Measurements from ENCODE around the gene PPBP. TPM values are rescaled to one million over a fixed set of nuclear protein-coding genes. Genes with fewer than 3 reads are reported as not detected.

PPBP gene
- total RNA-seq, 2 donors from 2014 or later: not detected

GRCh38 chr4:74004668-74005067 is 16.7 kb upstream of the PPBP start:
- intact Hi-C loops (cut with DNase I): no loop called here
- 47 to 48% methylated on average over 4 of the region's 4 CpGs for WGBS, 2 donors
- no peak overlapping the region for H3K4me3 ChIP-seq
- DNase-seq (no peak), ATAC-seq (no peak)
- H3K36me3 ChIP-seq (replicated peaks in 1 of 2; ENCODE audit: insufficient read depth in 1 of 2, low read depth in 2 of 2): no peaks in the 10 kb centered on the region
- H3K9me3 ChIP-seq: no peaks in the 10 kb centered on the region
- TF ChIP-seq POLR2A (IDR thresholded peaks at IDR 0.05) (no peak), CTCF (IDR thresholded peaks at IDR 0.05) (no peak)
- H3K27ac ChIP-seq: peak overlapping the region in 2 of 4 donors; percentile 37 to 57
- H3K27me3 ChIP-seq: no peaks in the 10 kb centered on the region
- no peaks in the 10 kb centered on the region for H3K4me1 ChIP-seq

DNA sequence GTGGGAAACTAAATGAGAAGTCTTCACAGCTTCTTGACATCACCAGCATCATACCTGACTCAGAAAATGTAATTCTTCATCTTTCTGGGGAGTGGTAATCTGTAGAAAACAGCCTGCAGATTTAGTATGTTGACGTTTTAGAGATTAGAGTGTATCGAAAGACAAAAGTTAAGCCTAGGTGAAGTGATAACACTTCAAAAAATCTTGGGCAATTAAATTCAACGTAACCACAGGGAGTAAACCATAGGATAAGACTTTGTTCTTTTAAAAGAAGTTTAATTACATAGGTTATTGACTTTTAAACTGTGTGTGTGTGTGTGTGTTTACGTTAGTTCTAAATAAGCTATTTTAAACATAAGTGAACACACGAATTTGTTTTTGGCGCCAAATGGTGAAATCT is 12.3 kb upstream of the PPBP start:
- no peak overlapping the region for H3K4me3 ChIP-seq
- no peak for DNase-seq
- peaks cover 9% of the 10 kb centered on the region for H3K4me1 ChIP-seq
- 67 to 73% methylated on average over 6 of the region's 6 CpGs for WGBS, 2 donors
- intact Hi-C loops (cut with DNase I): no loop called here
- no peaks in the 10 kb centered on the region for H3K9me3 ChIP-seq
- H3K27ac ChIP-seq: no peak overlapping the region
- H3K36me3 ChIP-seq (replicated peaks in 1 of 2; ENCODE audit: insufficient read depth in 1 of 2, low read depth in 2 of 2): no peaks in the 10 kb centered on the region
- no peaks in the 10 kb centered on the region for H3K27me3 ChIP-seq
- no peak for ATAC-seq
- no peak for TF ChIP-seq CTCF (IDR thresholded peaks at IDR 0.05)
- TF ChIP-seq POLR2A (IDR thresholded peaks at IDR 0.05): no peak

DNA sequence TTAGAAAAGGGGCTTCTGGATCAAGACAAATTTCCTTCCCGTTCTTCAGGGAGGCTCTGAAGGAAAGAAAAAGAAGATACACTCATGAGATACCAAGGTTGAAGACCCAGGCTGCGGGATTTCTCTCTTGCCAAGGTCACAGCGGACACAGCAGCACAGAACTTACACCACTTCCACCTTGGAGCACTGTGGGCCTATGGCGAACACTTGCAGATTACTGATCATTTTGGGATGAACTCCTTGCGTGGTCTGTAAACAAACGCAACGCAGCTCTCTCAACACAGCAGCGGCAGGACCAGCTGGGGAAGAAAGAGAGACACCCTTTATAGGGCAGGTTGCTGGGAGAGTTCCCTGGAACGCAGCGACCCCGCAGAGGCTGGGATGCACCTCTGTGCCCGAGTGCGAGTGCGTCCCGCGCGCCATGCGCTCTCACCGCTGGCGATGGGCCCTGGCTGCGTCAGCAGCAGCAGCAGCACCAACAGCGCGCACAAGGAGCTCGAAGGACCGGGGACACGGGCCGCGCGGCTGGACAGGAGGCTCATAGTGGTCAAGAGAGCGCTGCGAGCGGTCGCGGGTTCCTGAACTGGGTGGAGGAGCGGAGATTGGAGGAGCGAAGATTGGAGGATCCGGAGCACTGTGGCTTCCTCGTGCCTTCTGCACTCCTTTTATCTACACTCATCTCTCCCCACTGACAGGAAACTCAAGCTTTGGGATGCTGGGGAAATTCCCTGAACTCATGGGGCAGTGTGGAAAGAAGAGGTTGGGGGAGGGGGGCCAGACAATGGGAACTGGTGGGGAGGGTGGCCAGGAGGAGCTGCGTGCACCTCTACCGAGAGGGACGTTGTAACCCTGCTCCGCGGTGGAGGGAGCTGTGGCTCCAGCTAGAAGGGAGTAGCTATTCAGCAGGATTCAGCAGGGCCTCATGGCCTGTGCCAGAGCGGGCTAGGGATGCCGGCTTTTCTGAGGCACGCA is 10.3 kb upstream of the PPBP start, which contains the start of gene CXCL5:
Gene CXCL5 (minus strand): TSS at position 638 of the 972 bp plus-strand sequence. CDS start 96 bp downstream, at position 542.
- H3K27ac ChIP-seq: no peak within 1 kb of the TSS
- WGBS, 2 donors: 14 to 15% methylated on average over 40 to 46 of the region's 46 CpGs
- no peaks in the 10 kb centered on the region for H3K27me3 ChIP-seq
- H3K4me1 ChIP-seq: peaks cover 9% of the 10 kb centered on the region
- ATAC-seq (peak; percentile 64), DNase-seq (peak; percentile 20 to 37 (median 30))
- no peak within 1 kb of the TSS for H3K4me3 ChIP-seq
- TF ChIP-seq POLR2A (IDR thresholded peaks at IDR 0.05): no peak
- H3K36me3 ChIP-seq (replicated peaks in 1 of 2; ENCODE audit: insufficient read depth in 1 of 2, low read depth in 2 of 2): no peaks in the 10 kb centered on the region
- intact Hi-C loops (cut with DNase I): no loop called here
- H3K9me3 ChIP-seq: no peaks in the 10 kb centered on the region

GRCh38 chr4:73992050-73992449 is 4.1 kb upstream of the PPBP start:
- H3K27ac ChIP-seq: no peak overlapping the region
- no peak overlapping the region for H3K4me3 ChIP-seq
- H3K9me3 ChIP-seq: no peaks in the 10 kb centered on the region
- no peaks in the 10 kb centered on the region for H3K27me3 ChIP-seq
- no peak for TF ChIP-seq POLR2A (IDR thresholded peaks at IDR 0.05)
- no peak for TF ChIP-seq CTCF (IDR thresholded peaks at IDR 0.05)
- ATAC-seq: no peak
- no peak for DNase-seq
- no peaks in the 10 kb centered on the region for H3K4me1 ChIP-seq
- 0% methylated on average over 1 of the region's 1 CpG for WGBS, 2 donors
- intact Hi-C loops (cut with DNase I): no loop called here
- H3K36me3 ChIP-seq (replicated peaks in 1 of 2; ENCODE audit: insufficient read depth in 1 of 2, low read depth in 2 of 2): no peaks in the 10 kb centered on the region

DNA sequence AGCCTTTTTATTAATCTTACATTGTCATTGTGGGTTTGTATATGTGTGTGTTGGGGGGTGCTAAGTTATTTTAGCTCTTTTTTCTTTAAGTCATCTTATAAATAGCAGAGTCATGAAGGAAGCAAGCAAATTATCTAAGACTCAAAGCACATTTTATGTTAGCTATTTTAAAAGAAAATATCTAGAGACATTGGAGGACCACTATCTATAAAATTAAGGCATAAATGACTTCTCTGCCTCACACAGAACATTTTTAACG is 3.7 kb upstream of the PPBP start:
- TF ChIP-seq POLR2A (IDR thresholded peaks at IDR 0.05) (no peak), CTCF (IDR thresholded peaks at IDR 0.05) (no peak)
- no peak overlapping the region for H3K4me3 ChIP-seq
- H3K27me3 ChIP-seq: no peaks in the 10 kb centered on the region
- no peak overlapping the region for H3K27ac ChIP-seq
- intact Hi-C loops (cut with DNase I): no loop called here
- ATAC-seq (no peak), DNase-seq (no peak)
- no peaks in the 10 kb centered on the region for H3K36me3 ChIP-seq (replicated peaks in 1 of 2; ENCODE audit: insufficient read depth in 1 of 2, low read depth in 2 of 2)
- WGBS, 2 donors: 86 to 100% methylated on average over 1 of the region's 1 CpG
- H3K9me3 ChIP-seq: no peaks in the 10 kb centered on the region
- no peaks in the 10 kb centered on the region for H3K4me1 ChIP-seq

Data from body of pancreas (tissue), 4 donors.